Measurements from ENCODE around the gene TTC16. TPM values are rescaled to one million over a fixed set of nuclear protein-coding genes. Genes with fewer than 3 reads are reported as not detected.

Gene TTC16
- total and polyA plus RNA-seq, 2 donors (not counting 3 experiments of a cell fraction or from before 2014, with no cell fraction given): not detected

GRCh38 chr9:127776924-127777289 lies 61.0 kb downstream of the TTC16 start:
- BruUV-seq (replicated peaks): no TSS peak
- no peak for FAIRE-seq
- intact Hi-C loops (cut with micrococcal nuclease): no loop called here
- ChIA-PET CTCF (no interaction called here), POLR2A (no interaction called here)
- Histone ChIP-seq H4K20me1 (replicated peaks; ENCODE audit: control insufficient read depth, extremely low read depth, insufficient read depth, low read length) (no peaks in the 10 kb centered on the region), H3K9ac (replicated peaks; ENCODE audit: extremely low read depth, insufficient read depth, low read length) (no peak overlapping the region), H3K79me2 (ENCODE audit: control insufficient read depth, insufficient read depth, low read length) (no peaks in the 10 kb centered on the region), H2AFZ (ENCODE audit: low read depth, low read length) (no peak overlapping the region), H3K4me3 (replicated peaks in 1 of 3; ENCODE audit: insufficient read depth in 1 of 3, low read depth in 1 of 3, low read length in 3 of 3) (no peak overlapping the region), H3K4me2 (ENCODE audit: insufficient read depth, low read length) (no peak overlapping the region), H3K27me3 (ENCODE audit: control insufficient read depth in 2 of 2, insufficient read depth in 2 of 2, low read length in 2 of 2) (no peaks in the 10 kb centered on the region), H3K9me3 (replicated peaks; ENCODE audit: control insufficient read depth, insufficient read depth, low read length) (no peaks in the 10 kb centered on the region), H3K27ac (ENCODE audit: insufficient read depth, low read depth, low read length) (no peak overlapping the region), H3K36me3 (ENCODE audit: control insufficient read depth in 2 of 2, extremely low read depth in 1 of 2, insufficient read depth in 2 of 2, low read length in 2 of 2) (no peaks in the 10 kb centered on the region), H3K4me1 (ENCODE audit: control insufficient read depth, extremely low read depth, insufficient read depth, low read length) (peaks cover 7% of the 10 kb centered on the region), H3K9me1 (replicated peaks; ENCODE audit: control insufficient read depth, extremely low read depth, insufficient read depth, low read length) (no peaks in the 10 kb centered on the region)
- no peak for TF ChIP-seq JUN (IDR thresholded peaks at IDR 0.05; ENCODE audit: borderline replicate concordance, insufficient read depth, insufficient read length, low read depth)
- TF ChIP-seq FOS (IDR thresholded peaks at IDR 0.05; ENCODE audit: borderline replicate concordance, insufficient read depth, low read length): no peak
- TF ChIP-seq MAX (IDR thresholded peaks at IDR 0.05; ENCODE audit: insufficient read depth, insufficient read length): no peak
- no peak for TF ChIP-seq GATA2 (IDR thresholded peaks at IDR 0.05; ENCODE audit: insufficient read depth, insufficient read length, low read depth, low read length)
- TF ChIP-seq EZH2 (IDR thresholded peaks at IDR 0.05; ENCODE audit: borderline replicate concordance, low read depth, low read length, severe bottlenecking): no peak
- no peak for TF ChIP-seq CTCF (IDR thresholded peaks at IDR 0.05; ENCODE audit: extremely low read depth in 1 of 2, insufficient read depth in 1 of 2, low read depth in 1 of 2, low read length in 2 of 2)
- TF ChIP-seq POLR2AphosphoS5 (IDR thresholded peaks at IDR 0.05; ENCODE audit: insufficient read depth, low read depth, low read length): no peak
- no peak for TF ChIP-seq POLR2A (IDR thresholded peaks at IDR 0.05; ENCODE audit: low read depth, low read length)
- no peak for TF ChIP-seq MYC (IDR thresholded peaks at IDR 0.05; ENCODE audit: low read depth, low read length)
- dilution Hi-C loops (cut with MboI; ENCODE audit: extremely low pct_ligation_motif_present, low sequenced_read_pairs): no loop called here
- DNase-seq (ENCODE audit: low read depth, low spot score): no peak
